ENCODE results near the gene MND1. TPM values are rescaled to one million over a fixed set of nuclear protein-coding genes. Genes with fewer than 3 reads are reported as not detected.
A peak's percentile ranks its signal among the peaks of the same experiment; 100 is the strongest.
"Not testable (repeated sequence)": the region's sequence is repeated elsewhere in the genome, so short reads cannot be mapped to it uniquely, and the experiment has no call there.

MND1 gene
- total RNA-seq, 1 donor from 2014 or later = not detected

- peak; percentile 91 for ATAC-seq
Observed at GRCh38 chr4:153438916-153439756, 94.6 kb downstream of the MND1 start.

GRCh38 chr4:153439831-153440230 lies 95.3 kb downstream of the MND1 start:
- no peak for DNase-seq (ENCODE audit: low spot score)

More at GRCh38 chr4:153438916-153439756, 94.6 kb downstream of the MND1 start:
- no peak for DNase-seq (ENCODE audit: low spot score)

DNA sequence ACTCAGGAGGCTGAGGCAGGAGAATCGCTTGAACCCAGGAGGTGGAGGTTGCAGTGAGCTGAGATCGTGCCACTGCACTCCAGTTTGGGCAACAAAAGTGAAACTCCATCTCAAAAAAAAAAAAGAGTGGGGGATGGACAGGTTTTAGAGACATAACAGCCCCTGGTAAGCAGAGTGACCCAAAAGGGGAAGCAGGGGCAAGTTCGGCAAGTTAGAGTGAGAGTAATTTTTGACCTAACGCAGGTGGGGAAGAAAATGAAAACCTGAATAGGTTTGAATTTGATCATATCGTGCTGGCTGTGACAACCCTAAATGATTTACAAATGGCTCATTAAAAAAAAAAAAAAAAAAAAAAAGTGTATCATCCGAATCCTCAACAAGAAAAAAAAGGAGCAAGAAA lies 96.0 kb downstream of the MND1 start:
- ATAC-seq (no peak), DNase-seq (ENCODE audit: low spot score) (no peak)

More at GRCh38 chr4:153439831-153440230, 95.3 kb downstream of the MND1 start:
- no peak for ATAC-seq

- ATAC-seq (peak; percentile 82), DNase-seq (ENCODE audit: low spot score) (no peak)
Observed at GRCh38 chr4:153447175-153447905, 102.9 kb downstream of the MND1 start.

GRCh38 chr4:153448003-153448731 lies 103.7 kb downstream of the MND1 start:
- no peak for DNase-seq (ENCODE audit: low spot score)
- ATAC-seq = no peak

DNA sequence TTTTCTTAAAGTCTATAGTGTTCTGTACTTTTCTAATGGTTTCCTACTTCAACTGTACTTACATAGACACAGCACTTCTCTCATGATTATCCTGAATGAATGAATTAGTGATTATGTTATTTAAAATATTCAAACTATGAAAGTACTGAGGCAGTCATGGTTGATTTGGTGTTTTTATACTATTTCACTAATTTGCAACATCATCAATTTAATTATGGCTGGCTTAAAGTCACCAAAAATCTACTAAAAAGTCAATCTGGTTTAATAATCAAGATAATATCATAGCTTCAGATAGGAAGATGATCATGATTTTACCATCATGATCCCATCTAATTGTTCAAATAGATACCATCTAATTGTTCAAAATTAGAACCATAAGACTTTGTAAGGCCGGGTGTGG lies 104.8 kb downstream of the MND1 start:
- no peak for DNase-seq (ENCODE audit: low spot score)
- ATAC-seq = no peak

DNA sequence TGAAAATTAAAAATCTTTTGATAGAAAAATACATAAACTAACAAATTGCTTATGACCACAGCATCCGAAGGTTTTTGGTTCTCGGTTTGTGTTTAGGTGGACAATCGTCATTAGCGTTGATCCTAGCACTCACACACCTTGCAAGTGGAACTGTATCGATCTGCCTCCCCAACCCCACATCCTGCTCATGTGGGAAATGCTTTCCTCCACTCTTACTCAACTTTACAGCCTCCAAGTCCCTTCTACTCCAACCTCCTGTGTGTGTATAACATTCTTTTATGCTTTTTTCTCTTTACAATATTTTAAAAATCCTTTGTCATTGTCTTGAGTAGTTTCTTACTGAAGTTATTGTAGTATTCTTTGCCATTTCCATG lies 106.0 kb downstream of the MND1 start:
- DNase-seq (ENCODE audit: low spot score) (no peak), ATAC-seq (no peak)

DNA sequence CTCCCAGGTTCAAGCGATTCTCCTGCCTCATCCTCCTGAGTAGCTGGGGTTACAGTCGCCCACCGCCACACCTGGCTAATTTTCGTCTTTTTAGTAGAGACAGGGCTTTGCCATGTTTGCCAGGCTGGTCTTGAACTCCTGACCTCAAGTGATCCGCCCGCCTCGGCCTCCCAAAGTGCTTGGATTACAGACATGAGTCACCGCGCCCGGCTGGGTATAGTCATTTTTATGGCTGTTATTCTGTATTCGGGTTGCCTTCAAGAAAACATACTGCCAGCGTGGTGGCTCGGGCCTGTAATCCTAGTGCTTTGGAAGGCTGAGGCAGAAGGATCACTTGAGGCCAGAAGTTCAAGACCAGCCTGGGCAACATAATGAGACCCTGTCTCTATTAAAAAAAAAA lies 106.7 kb downstream of the MND1 start:
- ATAC-seq; DNase-seq (ENCODE audit: low spot score): not testable (repeated sequence)

DNA sequence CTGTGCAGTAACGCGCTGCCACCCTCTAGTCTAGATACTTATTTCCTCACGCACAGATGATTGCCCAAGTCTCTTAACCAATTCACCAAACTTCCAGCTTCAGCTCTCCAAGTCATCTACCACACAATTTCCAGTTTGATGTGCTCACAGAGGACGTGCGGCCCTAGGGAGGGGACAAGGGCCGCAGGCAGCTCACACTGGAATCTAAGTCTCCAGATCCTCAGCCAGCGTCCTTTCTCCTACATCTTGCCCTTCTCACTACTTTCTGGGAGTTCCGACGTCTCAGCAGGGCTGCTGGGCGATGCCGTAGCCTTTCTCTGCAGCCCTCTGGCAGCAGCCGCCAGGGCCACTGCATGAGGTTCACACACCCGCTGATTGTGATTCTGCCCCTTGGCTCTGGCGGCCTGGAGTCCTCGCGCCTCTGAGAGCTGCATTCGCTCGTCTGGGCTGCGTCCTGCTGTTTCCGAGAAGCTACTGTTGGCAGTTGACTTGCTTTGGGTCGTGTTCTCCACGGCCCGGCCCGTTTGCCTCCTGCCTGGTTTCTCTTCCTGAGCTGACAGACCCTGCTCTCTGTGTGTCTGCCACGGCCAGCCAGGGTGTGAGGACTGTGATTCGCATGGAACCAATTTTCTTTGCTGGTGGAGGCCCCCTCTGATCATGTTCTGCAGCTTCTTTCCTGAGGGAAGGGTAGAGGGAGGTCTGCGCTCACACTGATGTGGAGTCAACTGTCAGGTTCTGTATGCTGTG lies 107.6 kb downstream of the MND1 start:
- ATAC-seq (peak; percentile 20), DNase-seq (ENCODE audit: low spot score) (no peak)

GRCh38 chr4:153452658-153453378 lies 108.3 kb downstream of the MND1 start:
- no peak for DNase-seq (ENCODE audit: low spot score)
- ATAC-seq = peak; percentile 71

DNA sequence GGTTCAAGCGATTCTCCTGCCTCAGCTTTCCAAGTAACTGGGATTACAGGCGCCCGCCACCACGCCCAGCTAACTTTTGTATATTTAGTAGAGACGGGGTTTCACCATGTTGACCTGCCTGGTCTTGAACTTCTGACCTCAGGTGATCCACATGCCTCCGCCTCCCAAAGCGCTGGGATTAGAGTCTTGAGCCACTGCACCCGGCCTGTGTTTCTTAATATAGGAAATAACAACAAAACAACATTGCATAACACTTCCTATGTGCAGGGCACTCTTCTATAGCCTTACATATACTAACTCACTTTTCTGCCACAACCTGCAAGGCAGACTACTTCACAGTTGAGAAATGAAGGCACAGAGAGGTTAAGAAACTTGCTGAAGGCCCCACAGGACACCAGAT lies 108.9 kb downstream of the MND1 start:
- DNase-seq (ENCODE audit: low spot score) = no peak
- ATAC-seq = no peak

DNA sequence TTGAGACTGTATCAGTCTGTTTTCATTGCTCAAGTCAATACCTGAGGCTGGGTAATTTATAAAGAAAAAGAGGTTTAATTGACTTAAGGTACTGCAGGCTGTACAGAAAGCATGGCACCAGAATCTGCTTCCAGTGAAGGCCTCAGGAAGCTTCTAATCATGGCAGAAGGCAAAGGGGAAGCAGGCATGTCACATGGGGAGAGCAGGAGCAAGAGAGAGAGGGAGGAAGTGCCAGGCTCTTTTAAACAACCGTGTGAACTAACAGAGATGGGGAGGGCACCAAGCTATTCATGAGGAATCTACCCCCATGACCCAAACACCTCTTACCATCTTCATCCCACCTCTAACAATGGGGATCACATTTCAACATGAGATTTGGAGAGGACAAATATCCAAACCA lies 114.5 kb downstream of the MND1 start:
- no peak for DNase-seq (ENCODE audit: low spot score)
- ATAC-seq = no peak

- not testable (repeated sequence) for ATAC-seq; DNase-seq (ENCODE audit: low spot score)
Observed at GRCh38 chr4:153461549-153461948, 117.1 kb downstream of the MND1 start.

DNA sequence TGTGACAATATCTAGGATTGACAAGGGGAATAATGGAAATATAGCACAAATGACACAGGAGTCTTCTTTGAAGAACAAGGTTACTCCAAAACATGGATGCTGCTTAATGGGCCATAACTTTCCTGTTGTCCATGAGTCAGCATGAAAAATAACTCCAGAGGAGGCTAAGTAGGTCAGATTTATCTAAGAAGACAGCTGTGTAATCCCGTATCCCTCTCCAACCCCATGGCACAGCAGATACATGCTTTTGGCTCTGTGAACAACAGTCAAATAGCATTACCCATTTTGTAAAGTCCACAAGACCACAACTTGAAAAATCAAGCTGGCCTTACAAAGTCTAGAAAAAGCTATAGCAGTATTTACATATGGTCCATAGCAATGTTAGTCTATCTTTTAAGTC lies 119.6 kb downstream of the MND1 start:
- no peak for DNase-seq (ENCODE audit: low spot score)
- no peak for ATAC-seq

Other genes starting within 250 kb of the MND1 start
- 10.8 TPM for gene TRIM2, start 140.2 kb upstream of the MND1 start, total RNA-seq
- gene TMEM131L, start 121.7 kb downstream of the MND1 start, total RNA-seq = 14.0 TPM